HepG2 (cell line): Measurements from ENCODE around the gene PFAS. TPM values are rescaled to one million over a fixed set of nuclear protein-coding genes. Genes with fewer than 3 reads are reported as not detected.

ENCODE experiments used
- ARNT2 ChIP-seq: sonication (generic); formaldehyde crosslinking; IDR thresholded peaks from 2 replicates; pipeline ENCODE4 v1.8.0; 2022; ENCODE audit warnings: mild to moderate bottlenecking, low read depth, missing genetic modification reagents, moderate library complexity
- ERF ChIP-seq: IDR thresholded peaks from 2 replicates; pipeline ENCODE4 v1.6.1; 2018; ENCODE audit warnings: missing biosample characterization, missing genetic modification reagents
- HMGXB4 ChIP-seq, 2 experiments: sonication (generic) in 1 of 2; formaldehyde crosslinking in 1 of 2; IDR thresholded peaks; 2 replicates each; pipeline versions ENCODE4 v1.4.0 to v1.6.1; 2018 to 2020; ENCODE audit warnings: missing genetic modification reagents in 2 of 2, borderline replicate concordance in 1 of 2, low read depth in 1 of 2, mild to moderate bottlenecking in 1 of 2, missing biosample characterization in 1 of 2
- KLF12 ChIP-seq: sonication (generic); formaldehyde crosslinking; IDR thresholded peaks from 2 replicates; pipeline ENCODE4 v1.4.0; 2020; ENCODE audit warnings: missing genetic modification reagents, borderline replicate concordance
- MED8 ChIP-seq: sonication (generic); formaldehyde crosslinking; IDR thresholded peaks from 2 replicates; pipeline ENCODE4 v1.8.1; 2023; ENCODE audit warnings: mild to moderate bottlenecking, missing genetic modification reagents; ENCODE audit not compliant: insufficient replicate concordance
- PAX8 ChIP-seq: sonication (generic); formaldehyde crosslinking; IDR thresholded peaks from 2 replicates; pipeline ENCODE4 v1.8.0; 2022; ENCODE audit warnings: mild to moderate bottlenecking, missing genetic modification reagents, borderline replicate concordance
- ZNF274 ChIP-seq: sonication (generic); formaldehyde crosslinking; IDR thresholded peaks from 2 replicates; pipeline ENCODE4 v1.5.1; 2020; ENCODE audit warnings: mild to moderate bottlenecking, missing genetic modification reagents
- ZNF776 ChIP-seq: sonication (generic); formaldehyde crosslinking; IDR thresholded peaks from 2 replicates; pipeline ENCODE4 v1.4.0; 2020; ENCODE audit warnings: mild to moderate bottlenecking, missing genetic modification reagents
- polyA plus RNA-seq, 8 experiments: library from polyadenylated mRNA; depleted of rRNA in 3 of 8; stranded (reverse) in 7 of 8; unstranded in 1 of 8; fragments of >200 nt; fragmentation: Illumina TruSeq in 4 of 8; extraction: Trizol in 4 of 8; gene quantifications; 2 replicates each; pipeline versions ENCODE4 v1.2.1 to v1.2.3, GENCODE V29; 2011 to 2016; ENCODE audit warnings: low read depth in 4 of 8, missing spikeins in 1 of 8, mixed read lengths in 1 of 8; ENCODE audit not compliant: insufficient read depth in 1 of 8
- total RNA-seq, 5 experiments: library from RNA; depleted of rRNA; stranded (reverse); fragments of >200 nt; fragmentation: Illumina TruSeq; extraction: Trizol; gene quantifications; 2 replicates each; pipeline ENCODE4 v1.2.3, GENCODE V29; 2016; ENCODE audit warnings: low read depth in 1 of 5
- TF ChIP-seq, protein P1 (sequence below): IDR thresholded peaks from 2 replicates; pipeline ENCODE4 v1.6.1; 2016; ENCODE audit warnings: control low read depth

The PFAS gene
- total and polyA plus RNA-seq, 2 of the 13 experiments (the other 11 are each of a cell fraction or from before 2014, with no cell fraction given) = 49.4 to 58.2 TPM

DNA sequence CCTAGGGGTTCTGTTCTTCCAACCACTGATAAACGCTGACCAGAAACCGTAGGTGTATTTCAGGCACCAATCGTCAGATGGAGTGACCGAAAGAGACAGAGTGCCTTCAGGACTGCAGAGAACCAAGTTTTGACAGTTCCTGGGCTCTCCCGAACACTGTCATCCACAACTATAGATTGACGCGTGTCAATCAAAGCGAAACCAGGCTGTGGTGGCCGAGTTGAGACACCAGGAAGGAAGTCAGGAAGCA is 26.8 kb upstream of the PFAS start (continued):
- TF ChIP-seq ARNT2 (CRISPR knock-in tag) (0 out of 2 replicates have a peak, but pooled peaks have one; percentile 17), PAX8 (CRISPR knock-in tag) (0 out of 2 replicates have a peak, but pooled peaks have one; percentile 3), HMGXB4 (CRISPR knock-in tag; IDR thresholded peaks at IDR 0.05; ENCODE audit: borderline replicate concordance in 1 of 2, low read depth in 1 of 2) (0 out of 4 replicates have a peak, but pooled peaks of 1 of the 2 experiments have one; percentile 36), ZNF274 (peak; percentile 0; the same call in 1 of the 2 replicates), MED8 (CRISPR knock-in tag) (peak; percentile 14), ERF (CRISPR knock-in tag) (no peak), KLF12 (CRISPR knock-in tag) (0 out of 2 replicates have a peak, but pooled peaks have one; percentile 10), ZNF776 (CRISPR knock-in tag) (0 out of 2 replicates have a peak, but pooled peaks have one; percentile 11)
- TF ChIP-seq, protein P1, sequence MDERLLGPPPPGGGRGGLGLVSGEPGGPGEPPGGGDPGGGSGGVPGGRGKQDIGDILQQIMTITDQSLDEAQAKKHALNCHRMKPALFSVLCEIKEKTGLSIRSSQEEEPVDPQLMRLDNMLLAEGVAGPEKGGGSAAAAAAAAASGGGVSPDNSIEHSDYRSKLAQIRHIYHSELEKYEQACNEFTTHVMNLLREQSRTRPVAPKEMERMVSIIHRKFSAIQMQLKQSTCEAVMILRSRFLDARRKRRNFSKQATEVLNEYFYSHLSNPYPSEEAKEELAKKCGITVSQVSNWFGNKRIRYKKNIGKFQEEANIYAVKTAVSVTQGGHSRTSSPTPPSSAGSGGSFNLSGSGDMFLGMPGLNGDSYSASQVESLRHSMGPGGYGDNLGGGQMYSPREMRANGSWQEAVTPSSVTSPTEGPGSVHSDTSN = peak; percentile 86
